Fibroblast of skin of right quadriceps (primary cell): ENCODE results near the gene ZMIZ2.
A peak's percentile ranks its signal among the peaks of the same experiment; 100 is the strongest.
"Not testable (repeated sequence)": the region's sequence is repeated elsewhere in the genome, so short reads cannot be mapped to it uniquely, and the experiment has no call there.

ENCODE experiments used
- DNase-seq: peaks from one replicate; pipeline ENCODE4 v3.0.0-alpha.2; 2013

Gene ZMIZ2

DNA sequence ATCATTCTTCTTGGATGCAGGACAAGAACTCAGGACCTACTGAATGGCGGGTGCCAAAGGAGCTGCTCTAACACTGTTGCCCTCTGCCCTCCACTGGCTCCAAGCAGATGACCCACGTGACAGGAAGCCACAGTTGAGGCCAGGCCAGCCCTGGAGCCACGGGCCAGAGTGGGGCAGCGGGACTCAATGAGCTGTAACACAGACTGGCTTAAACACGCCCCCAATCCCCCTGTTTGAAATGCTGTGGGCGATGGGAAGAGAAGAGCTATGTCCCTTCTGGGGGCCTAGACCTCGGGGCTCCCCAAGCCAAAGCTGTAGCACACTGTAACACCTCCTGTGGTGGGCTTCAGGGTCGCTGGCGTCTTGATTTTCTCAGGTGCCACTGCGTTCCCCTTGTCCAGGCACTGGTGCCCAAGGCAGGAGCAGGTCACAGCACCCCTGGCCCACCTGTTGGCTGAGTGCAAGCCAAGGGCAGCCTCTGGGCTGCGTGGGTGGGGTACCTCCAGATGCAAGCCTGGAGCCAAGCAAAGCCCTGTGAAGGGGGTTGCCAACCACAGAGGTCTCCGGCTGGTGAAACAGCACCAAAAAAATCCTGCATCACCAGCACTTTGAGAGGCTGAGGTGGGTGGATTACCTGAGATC, 18.6 kb upstream of the ZMIZ2 start:
- DNase-seq, result no peak

DNA sequence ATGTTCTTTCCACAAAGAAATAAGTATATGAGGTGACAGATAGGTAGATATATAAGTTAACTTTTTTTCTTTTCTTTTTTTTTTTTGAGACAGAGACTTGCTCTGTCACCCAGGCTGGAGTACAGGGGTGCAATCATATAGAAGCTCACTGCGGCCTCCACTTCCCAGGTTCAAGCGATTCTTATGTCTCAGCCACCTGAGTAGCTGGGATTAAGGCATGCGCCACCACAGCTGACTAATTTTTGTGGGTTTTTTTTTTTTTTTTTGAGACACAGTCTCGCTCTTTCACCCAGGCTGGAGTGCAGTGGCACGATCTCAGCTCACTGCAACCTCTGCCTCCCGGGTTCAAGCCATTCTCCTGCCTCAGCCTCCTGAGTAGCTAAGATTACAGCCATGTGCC, 15.7 kb upstream of the ZMIZ2 start:
- not testable (repeated sequence) for DNase-seq

DNA sequence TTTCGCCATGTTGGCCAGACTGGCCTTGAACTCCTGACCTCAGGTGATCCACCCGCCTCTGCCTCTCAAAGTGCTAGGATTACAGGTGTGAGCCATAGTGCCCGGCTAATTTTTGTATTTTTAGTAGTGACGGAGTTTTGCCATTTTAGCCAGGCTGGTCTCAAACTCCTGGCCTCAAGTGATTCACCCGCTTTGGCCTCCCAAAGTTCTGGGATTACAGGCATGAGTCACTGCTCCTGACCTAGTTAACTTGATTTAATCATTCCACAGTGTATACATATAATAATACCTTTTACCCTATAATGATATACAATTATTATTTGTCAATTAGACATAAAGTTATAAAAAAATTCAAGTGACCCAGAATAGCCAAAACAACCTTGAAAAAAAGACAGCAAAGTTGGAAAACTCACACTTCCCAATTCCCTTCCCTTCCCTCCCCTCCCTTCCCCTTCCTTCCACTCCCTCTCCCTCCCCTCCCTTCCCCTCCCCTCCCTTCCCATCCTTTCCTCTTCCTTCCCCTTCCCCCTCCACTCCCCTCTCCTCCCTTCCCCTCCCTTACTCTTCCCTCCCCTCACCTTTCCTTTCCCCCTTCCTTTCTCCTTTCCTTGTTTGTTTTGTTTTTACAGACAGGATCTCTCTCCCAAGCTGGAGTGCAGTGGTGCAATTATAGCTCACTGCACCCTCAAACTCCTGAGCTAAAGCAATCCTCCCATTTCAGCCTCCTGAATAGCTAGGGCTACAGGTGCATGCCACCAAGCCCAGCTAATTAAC, 14.8 kb upstream of the ZMIZ2 start:
- DNase-seq, result peak; percentile 85

DNA sequence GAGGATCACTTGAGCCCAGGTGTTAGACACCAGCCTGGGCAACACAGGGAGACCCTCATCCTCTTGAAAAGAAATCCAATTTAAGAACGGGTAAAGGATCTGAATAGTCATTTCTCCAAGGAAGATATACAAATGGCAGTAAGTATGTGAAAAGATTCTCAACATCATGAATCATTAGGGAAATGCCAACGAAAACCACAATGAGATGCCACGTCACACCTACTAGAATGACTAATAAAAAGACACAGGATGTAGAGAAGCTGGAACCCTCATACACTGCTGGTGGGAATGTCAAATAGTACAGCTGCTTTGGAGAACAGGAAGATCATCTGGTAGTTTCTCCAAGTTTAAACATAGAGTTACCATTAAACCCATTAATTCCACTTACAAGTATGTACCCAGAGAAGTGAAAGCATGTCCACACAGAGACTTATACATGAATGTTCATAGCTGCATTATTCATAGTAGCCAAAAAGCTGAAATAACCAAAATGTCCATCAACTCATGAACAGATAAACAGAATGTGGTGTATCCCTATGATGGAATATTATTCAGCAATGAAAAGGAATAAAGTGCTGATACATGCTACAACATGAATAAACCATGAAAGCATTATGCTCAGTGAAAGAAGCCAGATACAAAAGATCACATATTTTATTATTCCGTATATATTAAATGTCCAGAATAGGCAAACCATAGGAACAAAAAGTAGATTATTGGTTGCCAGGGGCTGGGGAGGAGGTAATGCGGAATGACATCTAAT, 13.1 kb upstream of the ZMIZ2 start:
- peak; percentile 98 for DNase-seq

DNA sequence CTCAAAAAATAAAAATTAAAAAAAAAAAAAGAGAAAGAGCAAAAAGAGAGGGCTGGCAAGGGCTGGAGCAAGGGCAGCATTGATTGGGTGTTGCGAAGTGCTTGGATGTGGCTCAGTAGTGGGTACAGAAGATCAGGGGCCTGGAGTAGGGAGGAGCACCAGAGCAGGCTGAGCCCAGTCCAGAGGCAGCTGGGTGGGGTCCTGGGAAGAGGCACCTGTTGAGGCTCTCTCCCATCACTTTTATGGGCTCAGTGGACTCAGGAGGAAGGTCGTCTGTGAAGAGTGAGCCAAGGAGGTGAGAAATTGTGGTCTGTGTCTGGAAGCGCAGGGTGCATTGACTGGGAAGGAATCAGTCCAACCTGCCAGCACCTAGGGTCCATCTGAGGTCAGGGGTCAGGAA, 11.8 kb upstream of the ZMIZ2 start:
- DNase-seq, result no peak

DNA sequence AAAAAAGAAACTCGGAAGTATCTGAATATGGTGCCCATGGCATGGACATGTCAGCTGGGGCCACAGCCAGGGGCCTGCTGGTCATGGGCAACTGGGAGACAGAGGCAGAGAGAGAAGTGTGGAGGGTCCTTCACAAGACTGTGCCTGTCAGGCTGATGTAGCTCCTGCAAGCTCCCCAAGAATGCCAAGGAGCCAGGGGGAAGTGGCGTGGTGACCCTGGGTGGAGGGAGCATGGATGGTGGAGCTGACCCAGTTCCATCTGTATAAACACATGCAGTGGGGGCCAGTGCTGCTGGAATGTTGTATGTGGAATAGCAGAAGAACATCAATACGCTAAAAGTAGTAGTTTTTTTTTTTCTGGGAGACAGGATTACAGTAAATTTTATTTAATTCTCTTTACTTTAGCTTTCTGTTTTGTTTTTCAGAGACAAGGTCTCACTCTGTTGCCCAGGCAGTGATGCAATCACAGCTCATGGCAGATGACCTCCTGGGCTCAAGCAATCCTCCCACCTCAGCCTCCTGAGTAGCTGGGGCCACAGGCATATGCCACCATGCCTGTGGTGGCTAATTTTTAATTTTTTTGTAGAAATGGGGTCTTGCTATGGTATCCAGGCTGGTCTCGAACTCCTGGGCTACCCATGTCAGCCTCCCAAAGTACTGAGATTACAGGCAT, 10.5 kb upstream of the ZMIZ2 start:
- no peak for DNase-seq

DNA sequence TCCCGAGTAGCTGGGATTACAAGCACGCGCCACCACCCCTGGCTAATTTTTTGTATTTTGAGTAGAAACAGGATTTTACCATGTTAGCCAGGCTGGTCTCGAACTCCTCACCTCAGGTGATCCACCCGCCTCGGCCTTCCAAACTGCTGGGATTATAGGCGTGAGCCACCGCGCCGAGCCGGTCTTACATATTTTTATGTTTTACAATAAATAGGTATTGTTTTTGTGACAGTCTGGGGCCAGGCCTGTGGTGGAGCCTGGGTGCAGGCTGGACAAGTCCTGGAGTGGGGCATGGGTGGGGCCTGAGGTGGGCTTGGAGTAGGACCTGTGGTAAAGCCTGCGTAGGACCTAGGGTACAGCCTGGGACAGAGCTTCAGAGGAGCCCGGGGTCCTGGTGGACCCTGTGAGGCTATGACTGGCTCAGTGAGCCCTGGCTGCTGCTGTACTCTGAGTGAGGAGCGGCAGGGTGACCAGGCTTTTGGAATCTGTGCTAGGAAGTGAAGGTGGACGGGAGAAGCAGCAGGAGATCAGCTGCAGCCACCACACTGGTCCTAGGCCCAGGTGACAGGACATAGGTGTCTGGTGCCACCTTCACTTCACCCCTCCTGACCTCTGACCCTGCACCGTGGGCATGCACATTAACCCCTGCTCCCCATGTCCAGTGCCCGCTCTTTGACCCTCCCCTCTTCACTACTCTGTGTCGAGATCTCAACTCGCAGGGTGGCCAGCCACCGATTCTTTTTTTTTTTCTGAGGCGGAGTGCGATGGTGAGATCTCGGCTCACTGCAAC, 9.6 kb upstream of the ZMIZ2 start:
- no peak for DNase-seq

DNA sequence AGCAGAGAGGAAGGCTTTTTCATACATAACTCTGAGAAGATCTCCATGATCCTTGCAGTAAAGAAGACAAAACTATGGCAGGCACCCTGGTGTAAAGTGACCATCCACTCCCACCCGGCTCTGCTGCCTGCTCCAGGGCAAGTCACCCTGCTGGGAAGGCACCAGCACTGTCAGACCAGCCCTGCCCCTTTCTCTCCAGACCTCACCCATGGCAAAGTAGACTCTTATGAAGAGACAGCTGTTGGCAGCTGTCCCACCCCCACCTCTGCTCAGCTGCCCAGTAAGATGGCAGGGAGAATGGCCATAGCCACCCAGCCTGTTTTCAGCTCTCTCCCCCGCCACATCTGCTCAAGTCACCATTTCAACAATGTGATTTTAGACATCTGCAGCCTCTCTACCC, 8.6 kb upstream of the ZMIZ2 start:
- no peak for DNase-seq

DNA sequence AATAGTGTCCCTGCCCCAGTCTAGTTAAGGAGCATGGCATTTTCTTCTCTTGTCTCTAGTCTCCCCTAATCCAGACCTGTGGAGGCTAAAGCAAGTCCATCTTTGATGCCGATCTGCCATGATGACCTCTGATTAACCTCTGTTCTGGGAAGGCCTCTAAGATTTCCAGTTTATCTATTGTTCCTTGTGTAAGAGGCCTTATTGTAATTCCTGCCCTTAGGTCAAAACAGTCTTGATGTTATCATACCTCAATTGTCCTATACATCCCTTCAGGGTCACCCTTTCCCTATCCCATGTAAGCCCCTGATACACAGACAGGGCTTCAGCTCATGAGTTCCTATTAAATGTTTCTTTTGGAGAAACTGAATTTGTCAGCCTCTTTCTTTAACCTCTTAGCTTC, 4.9 kb upstream of the ZMIZ2 start:
- no peak for DNase-seq

DNA sequence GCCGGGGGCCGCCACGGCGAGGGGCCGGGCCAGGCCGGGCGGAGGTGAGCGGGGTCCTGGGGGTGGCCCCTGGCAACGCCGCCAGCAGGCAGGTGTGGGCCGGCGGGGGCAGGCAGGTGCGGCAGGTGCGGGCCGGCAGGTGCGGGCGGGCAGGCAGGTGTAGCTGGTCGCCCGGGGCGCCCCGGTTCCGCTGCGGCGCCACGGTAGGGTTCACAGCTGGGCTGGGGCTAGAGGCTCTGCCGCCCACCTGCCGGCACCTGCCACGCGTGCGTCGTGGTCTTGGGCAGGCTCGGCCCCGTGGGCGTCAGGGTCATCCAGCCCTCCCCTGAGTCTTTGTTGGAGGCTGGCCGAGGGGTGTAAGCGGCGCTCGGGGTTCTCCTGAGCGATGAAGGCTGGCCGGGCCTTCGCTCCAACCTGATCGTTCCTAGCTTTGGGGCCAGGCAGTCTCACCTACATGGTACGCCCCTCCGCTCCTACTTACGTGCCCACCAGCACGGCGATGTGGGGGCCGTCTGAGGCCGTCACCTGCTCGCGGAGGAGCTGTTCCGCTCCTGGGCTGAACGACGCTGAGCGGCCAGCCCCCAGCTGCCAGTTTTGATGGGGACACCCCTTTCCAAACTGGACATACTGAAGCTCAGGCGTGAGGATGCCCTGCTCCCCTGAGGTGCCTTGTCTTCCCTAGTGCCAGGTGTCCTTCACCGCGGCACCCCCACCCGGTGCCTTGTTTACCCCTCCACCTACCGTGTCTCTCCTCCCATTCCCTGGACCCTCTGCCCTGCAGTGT, 493 bp downstream of the ZMIZ2 start:
- no peak for DNase-seq

DNA sequence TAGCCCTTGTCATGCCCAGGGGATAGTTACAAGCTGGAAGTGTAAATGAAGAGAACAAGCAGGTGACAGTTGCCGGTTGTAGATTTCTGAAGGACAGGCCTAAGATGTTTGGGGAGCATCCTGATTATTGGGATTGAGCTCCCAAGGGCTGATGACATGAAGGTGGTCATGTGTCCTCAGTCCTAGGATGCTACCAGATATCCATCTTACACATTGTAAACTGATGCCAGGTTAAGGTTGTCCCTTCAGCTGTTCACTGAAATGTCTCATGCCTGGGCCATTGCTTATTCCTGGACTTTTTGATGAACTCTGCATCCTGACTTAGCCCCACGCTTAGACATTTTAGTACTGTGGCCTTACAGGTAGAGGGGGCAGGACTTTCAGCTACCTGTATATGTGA, 1.3 kb downstream of the ZMIZ2 start:
- no peak for DNase-seq

DNA sequence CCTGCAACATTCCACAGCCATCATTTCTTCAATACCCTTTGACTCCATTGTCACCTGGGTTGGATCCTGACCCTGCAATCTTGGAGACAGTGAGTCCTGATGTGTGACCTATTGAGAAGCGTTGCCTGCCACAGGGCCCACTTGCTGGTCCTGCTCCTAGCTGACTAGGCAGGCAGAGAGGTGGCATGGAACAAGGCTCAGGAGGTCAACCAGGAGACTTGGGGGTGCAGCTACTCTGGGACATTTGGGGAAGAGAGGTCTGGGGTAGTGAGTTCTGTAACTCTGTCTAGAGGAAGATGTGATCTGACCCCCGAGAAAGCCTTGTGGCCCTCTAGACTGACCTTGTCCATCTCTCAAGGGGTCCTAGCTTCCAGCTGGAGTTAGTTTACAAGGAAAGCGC, 1.8 kb downstream of the ZMIZ2 start:
- no peak for DNase-seq

DNA sequence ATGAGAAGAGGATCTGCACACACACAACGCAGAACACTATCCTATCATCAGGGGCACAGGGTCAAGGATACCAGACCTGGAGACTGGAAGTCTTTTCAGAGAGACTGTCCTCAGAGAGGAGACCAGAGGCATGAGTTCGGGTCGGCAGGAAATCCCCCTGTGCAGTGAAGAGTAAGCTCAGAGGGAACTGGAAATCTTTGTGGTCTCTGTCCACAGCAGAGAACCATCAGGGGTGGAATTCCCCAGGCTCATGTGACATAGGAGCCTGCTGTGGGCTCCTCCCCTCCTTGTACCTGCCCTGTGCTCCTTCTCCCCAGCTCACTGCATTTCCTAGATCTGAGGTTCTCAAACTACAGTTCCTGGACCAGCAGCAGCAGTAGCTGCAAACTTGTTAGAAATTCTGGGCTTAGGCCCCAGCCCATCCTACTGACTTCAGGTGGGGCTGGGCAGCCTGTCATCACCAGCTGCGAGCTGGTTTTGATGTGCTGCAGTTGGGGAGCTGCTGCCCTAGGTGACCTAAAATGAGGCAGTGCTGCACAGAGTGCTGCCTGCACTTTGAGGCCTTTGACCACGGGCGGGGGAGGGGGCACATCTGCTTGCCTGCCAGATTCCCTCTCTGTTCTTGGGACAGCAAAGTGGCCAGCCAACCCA, 2.4 kb downstream of the ZMIZ2 start:
- no peak for DNase-seq

DNA sequence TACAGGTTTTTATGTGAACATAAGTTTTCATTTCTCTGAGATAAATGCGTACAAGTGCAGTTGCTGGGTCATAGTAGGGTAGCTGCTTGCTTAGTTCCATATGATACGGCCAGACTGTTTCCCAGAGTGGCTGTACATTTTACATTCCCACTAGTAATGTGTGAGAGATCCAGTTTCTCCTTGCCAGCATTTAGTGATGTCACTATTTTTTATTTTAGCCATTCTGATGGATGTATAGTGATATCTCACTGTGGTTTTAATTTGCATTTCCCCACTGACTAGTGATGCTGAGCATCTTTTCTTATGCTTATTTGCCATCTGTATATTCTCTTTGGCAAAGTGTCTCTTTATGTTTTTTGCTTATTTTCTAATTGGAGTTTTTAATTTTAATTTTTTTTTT, 4.2 kb downstream of the ZMIZ2 start:
- no peak for DNase-seq

DNA sequence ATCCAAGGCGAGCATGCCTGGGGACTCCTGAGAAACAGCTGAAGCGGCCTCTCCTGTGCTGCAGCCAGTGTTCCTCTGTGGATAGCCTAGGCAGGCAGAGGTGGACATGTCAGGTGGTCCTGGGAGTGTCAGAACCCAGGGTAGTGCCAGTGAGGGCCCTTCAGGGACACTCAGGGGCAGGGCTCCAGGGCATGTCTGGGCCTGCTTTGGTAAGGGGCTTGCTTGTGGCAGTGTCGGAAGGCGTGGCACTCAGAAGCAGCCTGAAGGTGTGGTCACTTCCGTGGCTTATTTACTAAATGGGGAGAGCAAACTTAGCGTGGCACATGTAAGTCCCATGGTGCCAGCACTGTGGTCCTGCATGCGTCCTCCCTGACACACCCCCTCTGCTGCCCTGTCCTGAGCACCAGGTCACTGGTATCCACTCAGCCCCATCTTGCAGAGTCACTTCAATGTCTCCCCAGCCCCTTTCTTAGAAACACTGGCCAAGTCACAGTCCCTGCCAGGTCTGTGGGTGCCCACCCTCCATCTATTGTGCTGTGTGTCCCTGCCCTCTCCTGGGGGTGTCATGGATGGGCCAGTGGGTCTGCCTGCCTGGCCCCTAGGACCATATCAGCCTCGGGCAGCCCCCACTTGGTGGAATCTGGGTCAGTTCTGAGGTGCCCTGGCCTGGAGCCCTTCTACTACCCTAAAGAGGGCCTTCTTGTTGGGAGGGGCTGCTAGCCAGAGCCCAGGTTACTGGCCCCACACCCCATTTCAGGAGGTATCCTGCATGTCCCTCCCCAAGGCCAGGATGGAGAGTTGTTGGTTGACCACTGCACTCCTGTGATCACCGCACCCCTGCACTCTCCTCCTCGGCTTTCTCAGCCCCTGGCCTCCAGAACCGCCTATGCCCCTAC, 6.4 kb downstream of the ZMIZ2 start:
- DNase-seq, result no peak

DNA sequence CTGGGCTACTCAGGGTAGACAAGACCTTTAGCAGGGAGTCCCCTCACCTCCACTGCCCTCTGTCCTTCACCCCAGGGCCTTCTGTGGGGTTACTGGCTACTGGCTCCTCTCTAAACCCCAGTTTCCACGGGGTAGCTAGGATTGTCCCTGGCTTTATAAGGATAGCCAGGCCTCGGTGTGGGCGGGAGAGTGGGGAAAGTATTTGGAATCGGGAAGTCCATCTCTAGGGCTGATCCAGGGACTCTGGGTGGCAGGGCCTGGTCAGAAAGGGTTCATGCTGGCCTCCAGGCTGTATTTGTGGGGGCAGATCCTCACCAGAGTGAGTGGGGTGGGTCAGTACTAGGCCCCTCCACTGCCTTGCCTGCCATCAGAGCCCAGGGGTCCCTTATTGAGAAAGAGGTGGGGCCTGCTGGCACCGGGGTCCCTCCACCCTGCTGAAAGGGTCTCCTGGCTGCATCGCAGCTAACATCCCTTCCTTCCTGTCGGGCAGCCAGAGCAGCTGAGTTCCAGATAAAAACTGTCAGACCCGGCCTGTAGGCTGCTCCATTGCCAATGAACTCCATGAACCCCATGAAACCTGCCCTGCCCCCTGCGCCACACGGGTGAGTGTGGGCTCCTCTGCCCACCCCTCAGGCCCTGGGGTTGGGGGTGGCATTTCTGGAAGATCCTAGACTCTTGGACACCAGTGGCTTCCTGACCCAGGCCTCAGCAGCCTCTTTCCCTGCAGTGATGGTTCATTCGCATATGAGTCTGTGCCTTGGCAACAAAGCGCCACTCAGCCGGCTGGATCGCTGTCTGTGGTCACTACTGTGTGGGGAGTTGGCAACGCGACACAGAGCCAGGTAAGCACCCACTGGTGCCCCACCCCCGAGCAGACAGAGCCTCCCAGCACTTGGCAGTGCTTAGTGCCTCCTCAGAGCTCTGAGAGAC, 7.3 kb downstream of the ZMIZ2 start:
- no peak for DNase-seq

DNA sequence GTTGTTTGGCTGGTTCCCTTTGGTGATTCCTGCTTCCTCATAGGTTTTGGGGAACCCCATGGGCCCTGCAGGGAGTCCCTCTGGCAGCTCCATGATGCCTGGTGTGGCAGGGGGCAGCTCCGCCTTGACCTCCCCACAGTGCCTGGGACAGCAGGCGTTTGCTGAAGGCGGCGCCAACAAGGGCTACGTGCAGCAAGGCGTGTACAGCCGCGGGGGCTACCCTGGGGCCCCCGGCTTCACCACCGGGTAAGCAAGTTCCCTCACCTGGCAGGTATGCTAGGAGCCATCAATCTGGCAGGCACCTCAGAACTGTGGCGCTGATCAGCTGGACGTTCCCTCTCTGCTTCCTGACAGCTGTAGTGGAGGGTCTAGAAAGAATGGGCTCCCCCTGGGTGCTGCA, 8.3 kb downstream of the ZMIZ2 start:
- DNase-seq, result no peak

DNA sequence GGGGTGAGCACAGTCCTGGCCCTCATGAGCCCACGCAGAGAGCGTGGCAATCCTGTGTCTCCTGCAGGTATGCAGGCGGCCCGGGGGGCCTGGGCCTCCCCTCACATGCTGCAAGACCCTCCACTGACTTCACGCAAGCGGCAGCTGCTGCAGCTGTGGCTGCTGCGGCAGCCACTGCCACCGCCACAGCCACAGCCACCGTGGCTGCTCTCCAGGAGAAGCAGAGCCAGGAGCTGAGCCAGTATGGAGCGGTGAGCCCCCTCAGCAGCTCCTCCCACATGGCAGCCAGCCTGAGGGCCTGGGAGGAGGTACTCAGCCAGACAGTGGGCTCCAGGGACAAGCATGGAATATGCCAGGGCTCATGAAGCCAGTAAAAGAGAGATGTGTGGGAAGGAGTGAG, 8.7 kb downstream of the ZMIZ2 start:
- DNase-seq, result peak; percentile 16

DNA sequence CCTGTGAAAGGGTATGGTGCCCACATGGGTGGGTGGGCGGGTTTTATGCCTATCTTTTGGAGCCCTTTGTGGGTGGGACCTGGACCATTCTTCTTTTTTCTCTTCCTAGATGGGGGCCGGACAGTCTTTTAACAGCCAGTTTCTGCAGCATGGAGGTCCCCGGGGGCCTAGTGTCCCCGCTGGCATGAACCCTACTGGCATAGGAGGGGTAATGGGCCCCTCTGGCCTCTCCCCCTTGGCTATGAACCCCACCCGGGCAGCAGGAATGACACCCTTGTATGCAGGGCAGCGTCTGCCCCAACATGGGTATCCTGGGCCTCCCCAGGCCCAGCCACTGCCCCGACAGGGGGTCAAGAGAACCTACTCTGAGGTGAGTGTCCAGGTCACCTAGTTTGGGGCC, 9.1 kb downstream of the ZMIZ2 start:
- no peak for DNase-seq
